Smooth muscle cell (in vitro differentiated cells): ENCODE measurements around the gene TAS2R38. TPM values are rescaled to one million over a fixed set of nuclear protein-coding genes. Genes with fewer than 3 reads are reported as not detected.

Experiments
- DNase-seq: peaks from one replicate; lab custom pipeline; 2025; ENCODE audit not compliant: unreplicated experiment; lab: John Stamatoyannopoulos, UW
- H2AFZ ChIP-seq: fragments of 200-600 bp; sonication (generic); 2 replicates; pipeline ENCODE4 v1.6.0; 2016; ENCODE audit warnings: antibody characterized with exemption, low read depth, mild to moderate bottlenecking
- H3F3A ChIP-seq: fragments of 200-600 bp; sonication (generic); 2 replicates; pipeline ENCODE4 v1.6.0; 2017; ENCODE audit warnings: antibody characterized with exemption, low read depth
- H3K27ac ChIP-seq: fragments of 200-600 bp; sonication (generic); 2 replicates; pipeline ENCODE4 v1.5.1; 2016; ENCODE audit warnings: low read depth, mild to moderate bottlenecking
- H3K27me3 ChIP-seq: fragments of 200-600 bp; sonication (generic); 2 replicates; pipeline ENCODE4 v1.6.1; 2016; ENCODE audit warnings: low read depth, mild to moderate bottlenecking
- H3K36me3 ChIP-seq: fragments of 200-600 bp; sonication (generic); 2 replicates; pipeline ENCODE4 v1.5.1; 2016; ENCODE audit warnings: low read depth
- H3K4me1 ChIP-seq: fragments of 200-600 bp; sonication (generic); 2 replicates; pipeline ENCODE4 v1.5.1; 2016; ENCODE audit warnings: low read depth
- H3K4me2 ChIP-seq: fragments of 200-600 bp; sonication (generic); 2 replicates; pipeline ENCODE4 v1.6.0; 2016; ENCODE audit warnings: mild to moderate bottlenecking
- H3K4me3 ChIP-seq: fragments of 200-600 bp; sonication (generic); 2 replicates; pipeline ENCODE4 v1.5.1; 2016; ENCODE audit warnings: mild to moderate bottlenecking
- H3K79me2 ChIP-seq: fragments of 200-600 bp; sonication (generic); 2 replicates; pipeline ENCODE4 v1.6.0; 2016; ENCODE audit warnings: low read depth, mild to moderate bottlenecking
- H3K9ac ChIP-seq: fragments of 200-600 bp; sonication (generic); 2 replicates; pipeline ENCODE4 v1.6.0; 2016; ENCODE audit warnings: low read depth
- H3K9me3 ChIP-seq: fragments of 200-600 bp; sonication (generic); replicated peaks from 2 replicates; pipeline ENCODE4 v1.5.1; 2016; ENCODE audit warnings: low read depth
- H4K20me1 ChIP-seq: fragments of 200-600 bp; sonication (generic); 2 replicates; pipeline ENCODE4 v1.6.0; 2016; ENCODE audit warnings: low read depth
- CTCF ChIP-seq: fragments of 200-600 bp; sonication (generic); IDR thresholded peaks from 2 replicates; pipeline ENCODE4 v1.5.1; 2017; ENCODE audit warnings: borderline replicate concordance, mild to moderate bottlenecking, antibody characterized with exemption; ENCODE audit not compliant: insufficient read depth, poor library complexity, severe bottlenecking
- WGBS: methylation state at CpG from one replicate; pipeline ENCODE4 v1.1.7; 2016; ENCODE audit warnings: low lambda C conversion rate; 5-methylcytosine and 5-hydroxymethylcytosine counted together
- polyA plus RNA-seq: library from polyadenylated mRNA; unstranded; fragments of >200 nt; fragmentation: Nextera tagmentation; extraction: Ambion mirVana; gene quantifications from 2 replicates; pipeline ENCODE4 v1.2.1, GENCODE V29; 2016
- total RNA-seq: library from RNA; depleted of rRNA; stranded (reverse); fragments of >200 nt; gene quantifications from 2 replicates; pipeline ENCODE4 v1.2.3, GENCODE V29; 2014

The TAS2R38 gene
- total and polyA plus RNA-seq, 2 experiments from 2014 or later: not detected

DNA sequence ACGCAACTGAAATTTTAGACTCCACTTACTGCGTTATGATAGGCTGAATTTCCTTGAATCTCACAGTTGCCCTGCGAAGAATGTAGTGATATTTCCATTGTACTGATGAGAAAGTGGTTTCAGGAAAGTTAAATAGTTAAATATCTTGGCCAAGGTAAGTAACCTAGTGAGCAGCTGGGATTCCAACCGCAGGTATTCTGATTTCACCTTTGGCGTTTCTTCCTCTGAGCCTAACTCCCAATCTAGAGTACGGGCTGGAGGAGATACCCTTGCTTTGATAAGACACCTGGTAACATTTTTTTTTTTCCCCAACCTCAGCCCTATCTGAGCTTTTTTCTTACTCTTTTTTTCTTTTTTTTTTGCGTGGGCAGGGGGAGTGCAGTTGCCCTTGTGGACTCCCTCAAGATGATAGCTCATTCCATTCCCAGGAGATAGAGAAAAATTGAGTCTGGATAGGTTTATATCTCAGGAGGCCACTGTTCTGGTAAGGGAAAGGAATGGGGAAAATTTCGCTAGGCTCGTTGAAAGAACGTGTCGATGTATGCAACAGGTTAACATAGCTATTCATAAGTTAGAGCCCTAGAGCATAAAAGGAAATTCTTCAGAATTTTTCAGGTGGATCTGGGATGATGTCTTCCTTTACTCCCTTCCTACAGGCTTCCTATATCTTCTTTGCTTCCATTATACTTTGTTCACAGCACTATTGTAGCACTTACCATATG is 3.1 kb upstream of the TAS2R38 start:
- H3K36me3 ChIP-seq: no peaks in the 10 kb centered on the region
- no peak overlapping the region for H3K27ac ChIP-seq
- no peaks in the 10 kb centered on the region for H3K27me3 ChIP-seq
- no peaks in the 10 kb centered on the region for H3K4me1 ChIP-seq
- H3K9ac ChIP-seq: no peak overlapping the region
- H3K4me2 ChIP-seq: peak overlapping the region; percentile 80
- peak overlapping the region; percentile 26 for H3K4me3 ChIP-seq
- 49% methylated on average over 11 of the region's 11 CpGs for WGBS
- H3F3A ChIP-seq: no peaks in the 10 kb centered on the region
- H3K9me3 ChIP-seq: no peaks in the 10 kb centered on the region
- no peak for DNase-seq
- peak overlapping the region; percentile 75 for H2AFZ ChIP-seq
- TF ChIP-seq CTCF: no peak
- H4K20me1 ChIP-seq: no peaks in the 10 kb centered on the region
- no peaks in the 10 kb centered on the region for H3K79me2 ChIP-seq

DNA sequence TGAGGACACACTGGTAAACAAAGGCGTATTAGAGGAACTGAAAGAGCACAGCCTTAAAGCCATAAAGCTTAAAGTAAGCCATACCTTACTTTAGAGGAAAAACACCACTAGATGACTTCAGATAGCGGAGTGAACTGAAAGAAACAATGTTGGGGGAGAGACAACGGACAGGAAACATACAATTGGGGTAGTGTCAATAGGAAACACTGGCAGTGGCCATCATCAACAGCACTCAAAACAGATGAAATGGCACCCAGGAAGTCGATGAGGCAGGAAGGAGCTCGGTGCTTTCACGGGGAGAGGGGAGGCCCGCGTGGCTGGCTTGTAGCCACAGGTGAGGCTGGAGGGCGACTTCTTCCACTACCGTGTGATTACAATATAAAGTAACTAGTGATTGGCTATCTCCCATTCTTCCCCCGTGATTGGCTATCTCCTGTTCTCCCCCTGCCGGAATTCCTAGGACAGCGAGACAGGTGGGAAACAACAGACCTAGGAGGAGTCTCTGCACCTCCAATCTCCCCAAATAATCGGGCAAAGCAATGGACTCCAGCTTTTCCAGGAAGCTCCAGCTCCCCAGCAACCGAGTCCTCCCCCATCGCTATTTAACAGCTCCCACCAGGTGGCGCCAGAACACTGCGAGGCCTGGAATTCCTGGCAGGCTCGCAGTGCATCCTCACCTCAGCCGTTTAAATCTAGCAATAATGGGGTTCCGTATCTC is 2.4 kb upstream of the TAS2R38 start:
- no peaks in the 10 kb centered on the region for H3K4me1 ChIP-seq
- no peak overlapping the region for H3K27ac ChIP-seq
- H3K79me2 ChIP-seq: no peaks in the 10 kb centered on the region
- peak overlapping the region; percentile 75 for H2AFZ ChIP-seq
- no peaks in the 10 kb centered on the region for H3K27me3 ChIP-seq
- H3K4me2 ChIP-seq: peak overlapping the region; percentile 80
- no peaks in the 10 kb centered on the region for H3K9me3 ChIP-seq
- DNase-seq: no peak
- WGBS: 22% methylated on average over 21 of the region's 21 CpGs
- H3K36me3 ChIP-seq: no peaks in the 10 kb centered on the region
- no peaks in the 10 kb centered on the region for H3F3A ChIP-seq
- H3K9ac ChIP-seq: no peak overlapping the region
- TF ChIP-seq CTCF: peak; percentile 90
- H4K20me1 ChIP-seq: no peaks in the 10 kb centered on the region
- H3K4me3 ChIP-seq: peak overlapping the region; percentile 26

DNA sequence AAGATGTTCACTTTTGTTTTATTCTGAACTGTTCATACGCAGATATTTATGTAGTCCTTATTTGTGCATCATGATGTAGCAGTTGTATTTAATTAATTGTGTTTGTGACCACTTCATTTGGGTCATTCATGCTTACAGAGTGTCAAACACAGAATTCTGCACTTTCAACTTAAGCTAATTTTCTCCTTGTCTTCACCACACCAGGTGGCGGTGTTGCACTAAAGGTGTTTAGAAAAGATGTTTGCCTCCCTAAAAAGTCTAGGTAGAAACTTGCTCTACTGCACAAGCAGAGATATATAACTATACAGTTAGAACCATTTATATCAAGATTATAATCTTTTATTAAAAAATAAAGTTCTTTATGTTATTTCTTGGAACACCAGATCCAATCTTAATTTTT is 1.3 kb upstream of the TAS2R38 start:
- Histone ChIP-seq H3F3A (no peaks in the 10 kb centered on the region), H3K79me2 (no peaks in the 10 kb centered on the region), H3K4me2 (no peak overlapping the region), H3K27me3 (no peaks in the 10 kb centered on the region), H3K4me3 (no peak overlapping the region), H2AFZ (no peak overlapping the region), H3K27ac (no peak overlapping the region), H3K9me3 (no peaks in the 10 kb centered on the region), H3K9ac (no peak overlapping the region), H4K20me1 (no peaks in the 10 kb centered on the region), H3K36me3 (no peaks in the 10 kb centered on the region), H3K4me1 (no peaks in the 10 kb centered on the region)
- no peak for DNase-seq
- WGBS: 54% methylated on average over 2 of the region's 2 CpGs
- peak; percentile 17 for TF ChIP-seq CTCF
